Coronary artery (tissue), 2 donors: Measurements from ENCODE around the gene EIF2D.

Experiments used
- DNase-seq: peaks from one replicate; pipeline ENCODE4 v3.0.0-alpha.2; 2017; ENCODE audit warnings: low spot score
- H3K27ac ChIP-seq, 2 donors: fragments of 200-600 bp; sonication (generic); one replicate each; pipeline ENCODE4 v1.5.1; 2016 to 2019
- H3K4me3 ChIP-seq: fragments of 200-600 bp; sonication (generic); 2 replicates; pipeline ENCODE4 v1.5.1; 2016; ENCODE audit warnings: mild to moderate bottlenecking, moderate library complexity
- TF ChIP-seq, protein P1 (sequence below): fragments of 200-600 bp; sonication (generic); IDR thresholded peaks from one replicate; pipeline ENCODE4 v1.5.1; 2019; ENCODE audit warnings: antibody characterized with exemption

Gene EIF2D

DNA sequence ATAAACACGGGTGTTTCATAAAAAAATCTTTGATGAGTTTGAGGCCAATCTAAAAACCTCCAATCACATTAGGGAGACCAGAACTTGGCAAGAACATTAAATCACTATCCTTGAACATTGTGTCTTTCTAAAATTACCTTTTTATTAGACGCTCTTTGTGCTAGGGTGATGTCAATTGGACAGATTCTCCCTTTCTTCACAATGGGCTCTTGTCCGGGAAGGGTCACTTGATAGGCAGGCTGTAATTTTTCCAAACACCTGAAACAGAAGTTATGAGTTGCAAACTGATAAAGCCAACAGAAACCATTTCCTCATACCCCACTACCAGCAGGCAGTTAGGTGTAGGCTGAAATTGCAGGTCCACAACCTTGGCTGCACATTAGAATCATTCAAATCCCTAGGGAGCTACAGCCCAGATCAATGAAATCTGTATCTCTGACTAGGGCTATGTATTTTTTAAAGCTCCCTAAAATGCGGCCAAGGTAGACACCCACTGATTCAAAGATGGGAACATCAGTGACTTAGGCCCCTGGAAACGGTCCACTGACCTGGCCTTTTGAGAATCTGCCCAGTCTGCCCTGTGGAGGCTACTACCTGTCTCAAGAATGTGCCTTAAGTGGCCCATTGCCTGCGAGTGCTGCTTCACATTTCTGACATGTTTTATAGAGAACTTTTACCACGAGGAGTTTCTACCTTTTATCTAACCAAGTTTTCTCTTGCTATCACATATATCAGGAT is 16.5 kb downstream of the EIF2D start:
- H3K27ac ChIP-seq: no peak overlapping the region
- TF ChIP-seq, protein P1, sequence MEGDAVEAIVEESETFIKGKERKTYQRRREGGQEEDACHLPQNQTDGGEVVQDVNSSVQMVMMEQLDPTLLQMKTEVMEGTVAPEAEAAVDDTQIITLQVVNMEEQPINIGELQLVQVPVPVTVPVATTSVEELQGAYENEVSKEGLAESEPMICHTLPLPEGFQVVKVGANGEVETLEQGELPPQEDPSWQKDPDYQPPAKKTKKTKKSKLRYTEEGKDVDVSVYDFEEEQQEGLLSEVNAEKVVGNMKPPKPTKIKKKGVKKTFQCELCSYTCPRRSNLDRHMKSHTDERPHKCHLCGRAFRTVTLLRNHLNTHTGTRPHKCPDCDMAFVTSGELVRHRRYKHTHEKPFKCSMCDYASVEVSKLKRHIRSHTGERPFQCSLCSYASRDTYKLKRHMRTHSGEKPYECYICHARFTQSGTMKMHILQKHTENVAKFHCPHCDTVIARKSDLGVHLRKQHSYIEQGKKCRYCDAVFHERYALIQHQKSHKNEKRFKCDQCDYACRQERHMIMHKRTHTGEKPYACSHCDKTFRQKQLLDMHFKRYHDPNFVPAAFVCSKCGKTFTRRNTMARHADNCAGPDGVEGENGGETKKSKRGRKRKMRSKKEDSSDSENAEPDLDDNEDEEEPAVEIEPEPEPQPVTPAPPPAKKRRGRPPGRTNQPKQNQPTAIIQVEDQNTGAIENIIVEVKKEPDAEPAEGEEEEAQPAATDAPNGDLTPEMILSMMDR: no peak
- no peak for DNase-seq
- H3K4me3 ChIP-seq: no peak overlapping the region

DNA sequence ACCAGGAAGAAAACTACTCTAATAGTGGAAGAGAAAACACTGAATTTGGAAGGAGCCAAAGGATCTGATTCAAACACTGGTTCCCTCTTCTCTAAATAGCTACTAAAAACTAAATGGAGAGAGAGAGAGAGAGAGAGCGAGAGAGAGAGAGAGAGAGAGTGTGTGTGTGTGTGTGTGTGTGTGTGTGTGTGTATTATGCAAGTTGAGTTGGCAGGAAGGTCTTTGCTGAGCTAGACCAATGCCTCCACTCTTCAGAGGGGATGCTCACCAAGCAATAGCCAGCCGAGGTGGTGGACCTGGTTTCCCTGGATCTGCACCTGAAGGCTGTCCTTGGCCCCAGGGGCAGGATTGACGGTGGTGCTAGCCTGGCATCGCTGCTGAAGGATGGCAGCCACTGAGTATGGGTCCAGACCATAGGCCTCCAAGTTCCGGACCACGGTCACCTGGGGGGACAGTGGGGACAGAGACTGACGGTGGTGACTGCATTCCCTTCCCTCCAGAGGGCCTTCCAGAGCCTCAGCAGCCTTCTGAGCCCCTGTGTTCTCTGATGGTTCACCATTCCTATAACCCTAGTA is 18.8 kb downstream of the EIF2D start:
- no peak for DNase-seq
- no peak overlapping the region for H3K4me3 ChIP-seq
- H3K27ac ChIP-seq: no peak overlapping the region
- TF ChIP-seq, protein P1: no peak

DNA sequence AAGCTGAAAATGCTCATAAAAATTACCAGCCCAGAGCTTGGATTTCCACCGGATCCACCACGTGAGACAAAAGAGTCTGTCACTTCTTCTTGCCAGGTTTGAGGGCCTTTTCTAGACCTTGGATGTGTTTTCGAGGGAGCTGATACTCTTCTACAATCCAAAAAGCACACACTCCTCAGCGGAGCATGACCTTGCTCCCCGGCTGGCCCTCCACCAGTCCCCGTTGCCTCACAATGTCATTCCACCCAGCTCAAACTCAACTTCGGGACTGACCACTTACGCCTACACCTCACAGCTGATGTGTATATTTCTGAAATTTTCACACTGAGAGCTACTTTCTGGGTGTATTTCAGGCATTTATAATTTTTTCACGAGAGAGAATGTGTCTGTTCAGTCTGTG is 20.6 kb downstream of the EIF2D start:
- DNase-seq: no peak
- TF ChIP-seq, protein P1: no peak
- Histone ChIP-seq H3K4me3 (no peak overlapping the region), H3K27ac (no peak overlapping the region)

DNA sequence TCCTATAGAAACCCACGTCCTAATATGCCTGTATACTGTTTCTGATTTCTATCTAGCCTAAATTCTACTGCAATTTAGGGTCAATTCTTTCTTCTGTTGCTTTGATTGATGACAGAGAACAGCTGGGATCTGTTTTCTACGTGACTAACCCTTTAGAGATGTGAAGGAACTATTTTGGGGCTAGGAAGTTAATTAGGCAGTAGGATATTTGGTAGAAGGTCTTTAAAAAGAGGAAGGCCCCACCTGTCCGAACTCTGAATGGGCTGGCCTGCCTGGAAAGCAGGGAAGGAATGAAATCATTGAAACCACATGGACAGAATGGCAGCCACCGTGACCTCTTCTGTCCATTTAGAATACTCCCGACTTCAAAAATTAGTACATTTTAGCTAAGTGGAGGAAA is 21.0 kb downstream of the EIF2D start:
- TF ChIP-seq, protein P1: no peak
- no peak for DNase-seq
- H3K4me3 ChIP-seq: no peak overlapping the region
- H3K27ac ChIP-seq: no peak overlapping the region

DNA sequence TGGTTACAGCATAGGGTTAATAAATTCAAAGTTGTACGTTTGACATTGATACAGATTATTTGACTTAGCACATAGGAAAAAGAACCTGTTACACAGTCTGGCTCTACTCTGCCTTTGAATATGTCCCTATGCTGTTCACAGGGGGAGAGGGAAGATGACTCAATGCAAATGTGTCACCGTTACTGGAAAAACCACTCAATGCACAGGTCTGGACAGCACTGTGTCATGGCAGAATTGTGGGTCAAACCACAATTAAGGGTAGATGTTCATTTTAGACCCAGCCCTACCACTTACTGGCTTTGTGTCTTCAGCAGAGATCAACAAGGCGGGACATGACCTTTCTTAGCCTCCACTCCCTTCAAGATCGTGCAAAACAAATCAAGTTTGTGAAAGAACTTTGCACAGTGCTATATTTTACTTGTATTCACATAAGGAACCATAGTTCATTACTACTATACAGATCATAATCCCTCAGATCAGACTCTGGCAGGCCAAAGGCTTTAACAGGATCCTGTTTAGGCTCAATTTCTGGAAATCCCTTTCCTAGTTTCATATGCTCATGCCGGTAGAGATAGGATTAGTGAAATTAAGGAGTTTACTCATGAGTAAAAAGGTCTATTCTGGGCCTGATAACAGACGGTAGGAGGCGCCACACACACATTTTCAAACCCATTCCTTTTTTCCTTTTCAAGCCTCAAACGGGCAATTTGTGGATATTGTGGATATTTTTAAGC is 22.1 kb downstream of the EIF2D start:
- TF ChIP-seq, protein P1: no peak
- H3K27ac ChIP-seq: no peak overlapping the region
- no peak for DNase-seq
- no peak overlapping the region for H3K4me3 ChIP-seq

DNA sequence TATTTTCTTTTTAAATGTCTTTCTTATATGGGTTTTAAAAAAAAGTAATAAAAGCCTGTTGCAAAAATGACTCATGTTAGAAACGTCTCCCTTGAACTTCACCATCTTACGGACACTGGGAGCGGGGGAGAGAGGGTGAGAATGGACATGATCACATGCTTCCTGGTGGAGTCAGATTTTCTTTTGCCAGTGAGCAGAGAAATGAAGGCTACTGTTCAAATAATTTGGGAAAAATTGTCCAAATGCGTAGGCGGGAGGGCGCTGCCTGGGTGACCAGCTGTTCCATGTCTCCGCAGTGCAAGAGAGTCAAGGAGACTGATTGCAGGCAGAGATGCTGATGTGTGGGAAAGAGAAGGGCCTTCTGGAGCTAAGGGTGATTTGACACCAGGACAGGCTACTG is 23.1 kb downstream of the EIF2D start:
- no peak overlapping the region for H3K27ac ChIP-seq
- no peak for DNase-seq

More for the DNA sequence above, 23.1 kb downstream of the EIF2D start:
- no peak overlapping the region for H3K4me3 ChIP-seq
- TF ChIP-seq, protein P1: no peak
